Upper lobe of left lung (tissue), 6 donors: ENCODE measurements around the gene UQCR10. TPM values are rescaled to one million over a fixed set of nuclear protein-coding genes. Genes with fewer than 3 reads are reported as not detected.

Experiments
- ATAC-seq, 2 donors: fragments of 200-7000 bp; cut with Tn5 transposase; one replicate each; pipeline ENCODE4 v1.9.1; 2022; ENCODE audit warnings: mild to moderate bottlenecking in 2 of 2, moderate library complexity in 2 of 2; ENCODE audit not compliant: low FRiP score in 2 of 2
- DNase-seq, 2 donors: peaks; one replicate each; pipeline ENCODE4 v3.0.0-alpha.2; 2019 to 2020
- H3K27ac ChIP-seq, 4 donors: fragments of 200-600 bp; sonication (generic); one replicate each; pipeline ENCODE4 v1.5.1; 2016 to 2019
- H3K27me3 ChIP-seq, 4 donors: fragments of 200-600 bp; sonication (generic); one replicate each; pipeline ENCODE4 v1.5.1; 2017 to 2019
- H3K36me3 ChIP-seq, 4 donors: fragments of 200-600 bp; sonication (generic); one replicate each; pipeline ENCODE4 v1.5.1; 2016 to 2019
- H3K4me1 ChIP-seq, 4 donors: fragments of 200-600 bp; sonication (generic); one replicate each; pipeline ENCODE4 v1.5.1; 2018 to 2019
- H3K4me3 ChIP-seq, 4 donors: fragments of 200-600 bp; sonication (generic); one replicate each; pipeline ENCODE4 v1.5.1; 2017 to 2019; ENCODE audit warnings: mild to moderate bottlenecking in 2 of 4, moderate library complexity in 1 of 4
- H3K9me3 ChIP-seq, 4 donors: fragments of 200-600 bp; sonication (generic); one replicate each; pipeline ENCODE4 v1.5.1; 2018 to 2019
- EP300 ChIP-seq, 4 donors: sonication (generic); formaldehyde crosslinking; IDR thresholded peaks; one replicate each; pipeline ENCODE4 v1.5.1; 2017; ENCODE audit warnings: antibody characterized with exemption in 4 of 4, control low read depth in 2 of 4
- POLR2A ChIP-seq, 4 donors: fragments of 450-650 bp; IDR thresholded peaks; one replicate each; pipeline ENCODE4 v1.5.1; 2016 to 2017; ENCODE audit warnings: antibody characterized with exemption in 4 of 4, mild to moderate bottlenecking in 2 of 4
- POLR2AphosphoS5 ChIP-seq, 2 donors: sonication (generic); formaldehyde crosslinking; IDR thresholded peaks; one replicate each; pipeline ENCODE4 v1.5.1; 2017; ENCODE audit warnings: antibody characterized with exemption in 2 of 2
- WGBS, 2 donors: methylation state at CpG; one replicate each; pipeline ENCODE4 v1.1.5; 2017 to 2018; 5-methylcytosine and 5-hydroxymethylcytosine counted together
- total RNA-seq, 6 donors: library from RNA; depleted of rRNA in 4 of 6; stranded (reverse); fragments of >200 nt in 4 of 6; gene quantifications; one replicate each; pipeline versions ENCODE4 v1.1.0 to v1.2.1, GENCODE V29; 2016 to 2021
- TF ChIP-seq, protein P1 (sequence below), 6 experiments: fragments of 450-650 bp in 4 of 6; fragments of 200-600 bp in 2 of 6; sonication (generic) in 2 of 6; IDR thresholded peaks; one replicate each; pipeline ENCODE4 v1.5.1; 2016 to 2019; ENCODE audit warnings: antibody characterized with exemption in 6 of 6
- donor health status: DM: no; HTN: no; CAD: no; lungs with moderate emphysema.
- donor health status: DM: no; HTN: yes; CAD: no; lungs with severe emphysema.

Gene UQCR10
- total RNA-seq, 6 donors from 2014 or later, result 50.5 to 107 (median 78.2) TPM

DNA sequence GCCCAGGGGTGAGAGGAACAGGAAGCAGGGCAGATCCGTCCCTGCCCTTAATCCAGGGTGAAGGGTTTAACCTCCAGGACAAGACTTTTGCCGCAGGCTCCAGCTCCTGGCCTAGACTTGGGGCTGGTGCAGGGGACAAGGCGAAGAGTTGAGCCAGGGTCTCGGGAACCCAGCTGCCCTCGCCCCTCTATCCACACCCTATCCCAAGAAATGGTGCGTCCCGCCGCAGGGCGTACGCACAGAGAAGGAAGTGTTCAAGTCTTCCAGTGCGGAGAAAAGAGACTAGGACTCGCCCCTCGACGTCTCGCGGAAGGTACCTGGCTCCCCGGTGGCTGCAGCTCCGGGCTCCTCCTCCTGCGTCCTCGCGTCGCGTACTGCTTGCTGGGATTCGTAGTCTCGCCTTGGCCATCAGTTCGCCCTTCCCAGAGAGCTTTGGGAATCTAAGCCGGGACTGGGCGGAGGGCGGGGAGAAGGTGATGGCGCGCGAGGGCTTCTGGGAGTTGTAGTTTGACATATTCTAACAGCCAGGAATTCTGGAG, 468 bp upstream of the UQCR10 start, which contains the start of gene ZMAT5:
TSS of gene ZMAT5 (minus strand) at position 376 of the 539 bp plus-strand sequence. CDS start 18,463 bp downstream, outside the sequence.
- Histone ChIP-seq H3K4me1 (peaks cover 22 to 37% (median 25%) of the 10 kb centered on the region in 4 donors), H3K27ac (peak within 1 kb of the TSS; percentile 85 to 93 (median 88)), H3K9me3 (no peaks in the 10 kb centered on the region), H3K27me3 (no peaks in the 10 kb centered on the region), H3K36me3 (peaks cover 0 to 18% (median 16%) of the 10 kb centered on the region in 4 donors), H3K4me3 (peak within 1 kb of the TSS; percentile 74 to 92 (median 85))
- DNase-seq, result peak; percentile 92 to 99
- peak; percentile 99 for ATAC-seq
- WGBS, 2 donors, result 0% methylated on average over 26 to 30 of the region's 32 CpGs
- peak in 3 of 4 donors; percentile 12 to 71 (median 53) for TF ChIP-seq POLR2A (IDR thresholded peaks at IDR 0.05)
- peak in 1 of 2 donors; percentile 77 for TF ChIP-seq POLR2AphosphoS5 (IDR thresholded peaks at IDR 0.05)
- TF ChIP-seq EP300 (IDR thresholded peaks at IDR 0.05), result no peak
- TF ChIP-seq, protein P1, sequence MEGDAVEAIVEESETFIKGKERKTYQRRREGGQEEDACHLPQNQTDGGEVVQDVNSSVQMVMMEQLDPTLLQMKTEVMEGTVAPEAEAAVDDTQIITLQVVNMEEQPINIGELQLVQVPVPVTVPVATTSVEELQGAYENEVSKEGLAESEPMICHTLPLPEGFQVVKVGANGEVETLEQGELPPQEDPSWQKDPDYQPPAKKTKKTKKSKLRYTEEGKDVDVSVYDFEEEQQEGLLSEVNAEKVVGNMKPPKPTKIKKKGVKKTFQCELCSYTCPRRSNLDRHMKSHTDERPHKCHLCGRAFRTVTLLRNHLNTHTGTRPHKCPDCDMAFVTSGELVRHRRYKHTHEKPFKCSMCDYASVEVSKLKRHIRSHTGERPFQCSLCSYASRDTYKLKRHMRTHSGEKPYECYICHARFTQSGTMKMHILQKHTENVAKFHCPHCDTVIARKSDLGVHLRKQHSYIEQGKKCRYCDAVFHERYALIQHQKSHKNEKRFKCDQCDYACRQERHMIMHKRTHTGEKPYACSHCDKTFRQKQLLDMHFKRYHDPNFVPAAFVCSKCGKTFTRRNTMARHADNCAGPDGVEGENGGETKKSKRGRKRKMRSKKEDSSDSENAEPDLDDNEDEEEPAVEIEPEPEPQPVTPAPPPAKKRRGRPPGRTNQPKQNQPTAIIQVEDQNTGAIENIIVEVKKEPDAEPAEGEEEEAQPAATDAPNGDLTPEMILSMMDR (IDR thresholded peaks at IDR 0.05), result peak in 1 of 6 experiments; percentile 10

DNA sequence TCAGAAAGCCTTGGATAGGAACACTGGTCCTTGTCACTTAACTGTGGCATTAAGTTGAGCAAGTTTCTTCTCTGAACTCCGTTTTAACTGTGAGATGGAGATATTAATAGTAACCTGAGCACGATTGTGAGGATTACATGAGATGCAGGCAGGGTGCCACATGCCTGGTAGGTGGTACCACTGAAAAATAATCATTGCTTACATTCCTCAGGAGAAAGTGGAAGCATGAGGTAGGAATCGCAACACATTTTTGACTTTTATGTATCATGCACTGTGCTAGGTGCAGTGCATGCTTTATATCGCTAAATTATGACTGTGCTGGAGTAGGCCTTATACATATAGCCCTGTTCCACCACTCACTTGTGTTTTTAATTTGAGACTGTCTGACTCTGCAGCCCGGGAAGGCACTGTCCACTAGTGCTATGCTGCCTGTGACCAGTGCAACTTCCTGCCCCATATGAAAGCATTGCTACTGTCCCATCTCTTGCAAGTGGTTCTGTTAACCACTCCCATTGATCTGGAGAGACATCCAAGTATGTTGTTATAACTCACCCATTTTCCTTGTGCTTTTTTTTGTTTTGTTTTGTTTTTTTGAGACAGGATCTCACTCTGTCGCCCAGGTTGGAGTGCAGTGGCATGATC, 1.0 kb downstream of the UQCR10 start:
- TF ChIP-seq EP300 (IDR thresholded peaks at IDR 0.05) (no peak), POLR2A (IDR thresholded peaks at IDR 0.05) (no peak), POLR2AphosphoS5 (IDR thresholded peaks at IDR 0.05) (no peak)
- TF ChIP-seq, protein P1 (IDR thresholded peaks at IDR 0.05), result no peak
- Histone ChIP-seq H3K27me3 (no peaks in the 10 kb centered on the region), H3K9me3 (no peaks in the 10 kb centered on the region), H3K4me1 (peaks cover 22 to 37% (median 25%) of the 10 kb centered on the region in 4 donors), H3K36me3 (peaks cover 0 to 21% (median 16%) of the 10 kb centered on the region in 4 donors), H3K27ac (peak overlapping the region in 3 of 4 donors; percentile 85 to 90 (median 87)), H3K4me3 (peak overlapping the region; percentile 74 to 92 (median 85))
- DNase-seq (no peak), ATAC-seq (no peak)
- WGBS, 2 donors, result 39 to 43% methylated on average over 6 of the region's 6 CpGs

- Histone ChIP-seq H3K4me3 (no peak overlapping the region), H3K9me3 (no peaks in the 10 kb centered on the region), H3K27me3 (no peaks in the 10 kb centered on the region), H3K4me1 (peaks cover 22 to 37% (median 24%) of the 10 kb centered on the region in 4 donors), H3K36me3 (peaks cover 0 to 21% (median 16%) of the 10 kb centered on the region in 4 donors), H3K27ac (no peak overlapping the region)
- 76 to 88% methylated on average over 2 of the region's 2 CpGs for WGBS, 2 donors
- TF ChIP-seq, protein P1 (IDR thresholded peaks at IDR 0.05), result no peak
- TF ChIP-seq POLR2AphosphoS5 (IDR thresholded peaks at IDR 0.05) (no peak), EP300 (IDR thresholded peaks at IDR 0.05) (no peak), POLR2A (IDR thresholded peaks at IDR 0.05) (no peak)
- DNase-seq (peak in 1 of 2 donors; percentile 64), ATAC-seq (no peak)
These were observed 2.7 kb downstream of the UQCR10 start for GRCh38 chr22:29769723-29770321.

- TF ChIP-seq POLR2AphosphoS5 (IDR thresholded peaks at IDR 0.05) (no peak), EP300 (IDR thresholded peaks at IDR 0.05) (no peak), POLR2A (IDR thresholded peaks at IDR 0.05) (no peak)
- TF ChIP-seq, protein P1 (IDR thresholded peaks at IDR 0.05), result no peak
- 60 to 61% methylated on average over 5 of the region's 5 CpGs for WGBS, 2 donors
- DNase-seq (peak in 1 of 2 donors; percentile 31), ATAC-seq (peak in 1 of 2 donors; percentile 59)
- no peak overlapping the region for H3K4me3 ChIP-seq
- H3K36me3 ChIP-seq, result peaks cover 0 to 21% (median 16%) of the 10 kb centered on the region in 4 donors
- H3K9me3 ChIP-seq, result no peaks in the 10 kb centered on the region
- H3K4me1 ChIP-seq, result peaks cover 13 to 23% (median 16%) of the 10 kb centered on the region in 4 donors
- H3K27ac ChIP-seq, result no peak overlapping the region
- H3K27me3 ChIP-seq, result no peaks in the 10 kb centered on the region
These were observed 5.0 kb downstream of the UQCR10 start for GRCh38 chr22:29772170-29772641.
